PFSK-1 (cell line): Measurements from ENCODE around the gene GRK2.

ENCODE experiments used
- POLR2AphosphoS5 ChIP-seq: IDR thresholded peaks from 2 replicates; pipeline ENCODE4 v1.6.1; 2012; ENCODE audit warnings: low read depth, mild to moderate bottlenecking, control low read depth, low read length, moderate library complexity
- TAF1 ChIP-seq: IDR thresholded peaks from 2 replicates; pipeline ENCODE4 v1.6.1; 2012; ENCODE audit warnings: low read length, control low read depth, borderline replicate concordance; ENCODE audit not compliant: insufficient read depth
- TF ChIP-seq, protein P1 (sequence below), 2 experiments: IDR thresholded peaks; 2 replicates each; pipeline versions ENCODE4 v1.6.1 to v1.8.0; 2011 to 2012; ENCODE audit warnings: low read depth in 2 of 2, low read length in 2 of 2, control low read depth in 1 of 2, inconsistent platforms in 1 of 2, mild to moderate bottlenecking in 1 of 2, moderate library complexity in 1 of 2; ENCODE audit not compliant: insufficient read depth in 1 of 2

DNA sequence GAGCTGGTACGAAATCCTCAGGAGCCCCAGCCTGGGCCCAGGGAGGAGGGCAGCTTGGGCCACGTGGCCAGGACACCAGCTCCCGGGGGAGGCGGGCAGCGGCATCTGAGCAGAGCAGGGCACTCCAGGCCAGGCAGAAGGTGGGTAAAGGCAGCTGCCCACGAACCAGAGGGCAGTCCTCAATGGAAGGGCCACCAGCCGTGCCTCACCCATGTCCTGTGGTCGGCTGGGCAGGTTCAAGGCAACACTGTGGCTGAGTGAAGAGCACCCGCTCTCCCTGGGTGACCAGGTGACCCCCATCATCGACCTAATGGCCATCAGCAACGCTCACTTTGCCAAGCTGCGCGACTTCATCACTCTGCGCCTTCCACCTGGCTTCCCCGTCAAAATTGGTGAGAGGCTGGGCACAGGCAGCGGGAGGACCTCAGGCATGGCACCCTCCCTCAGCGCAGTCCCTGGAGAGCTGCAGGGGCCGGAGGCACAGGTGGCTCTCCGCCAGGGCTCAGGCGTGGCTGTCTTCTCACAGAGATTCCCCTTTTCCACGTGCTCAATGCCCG, 34.6 kb downstream of the GRK2 start:
- TF ChIP-seq POLR2AphosphoS5: no peak
- TF ChIP-seq TAF1: no peak
- TF ChIP-seq, protein P1, sequence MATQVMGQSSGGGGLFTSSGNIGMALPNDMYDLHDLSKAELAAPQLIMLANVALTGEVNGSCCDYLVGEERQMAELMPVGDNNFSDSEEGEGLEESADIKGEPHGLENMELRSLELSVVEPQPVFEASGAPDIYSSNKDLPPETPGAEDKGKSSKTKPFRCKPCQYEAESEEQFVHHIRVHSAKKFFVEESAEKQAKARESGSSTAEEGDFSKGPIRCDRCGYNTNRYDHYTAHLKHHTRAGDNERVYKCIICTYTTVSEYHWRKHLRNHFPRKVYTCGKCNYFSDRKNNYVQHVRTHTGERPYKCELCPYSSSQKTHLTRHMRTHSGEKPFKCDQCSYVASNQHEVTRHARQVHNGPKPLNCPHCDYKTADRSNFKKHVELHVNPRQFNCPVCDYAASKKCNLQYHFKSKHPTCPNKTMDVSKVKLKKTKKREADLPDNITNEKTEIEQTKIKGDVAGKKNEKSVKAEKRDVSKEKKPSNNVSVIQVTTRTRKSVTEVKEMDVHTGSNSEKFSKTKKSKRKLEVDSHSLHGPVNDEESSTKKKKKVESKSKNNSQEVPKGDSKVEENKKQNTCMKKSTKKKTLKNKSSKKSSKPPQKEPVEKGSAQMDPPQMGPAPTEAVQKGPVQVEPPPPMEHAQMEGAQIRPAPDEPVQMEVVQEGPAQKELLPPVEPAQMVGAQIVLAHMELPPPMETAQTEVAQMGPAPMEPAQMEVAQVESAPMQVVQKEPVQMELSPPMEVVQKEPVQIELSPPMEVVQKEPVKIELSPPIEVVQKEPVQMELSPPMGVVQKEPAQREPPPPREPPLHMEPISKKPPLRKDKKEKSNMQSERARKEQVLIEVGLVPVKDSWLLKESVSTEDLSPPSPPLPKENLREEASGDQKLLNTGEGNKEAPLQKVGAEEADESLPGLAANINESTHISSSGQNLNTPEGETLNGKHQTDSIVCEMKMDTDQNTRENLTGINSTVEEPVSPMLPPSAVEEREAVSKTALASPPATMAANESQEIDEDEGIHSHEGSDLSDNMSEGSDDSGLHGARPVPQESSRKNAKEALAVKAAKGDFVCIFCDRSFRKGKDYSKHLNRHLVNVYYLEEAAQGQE (IDR thresholded peaks at IDR 0.05; ENCODE audit: insufficient read depth in 1 of 2, low read depth in 2 of 2, low read length in 2 of 2): no peak
